Mesendoderm (in vitro differentiated cells): Measurements from ENCODE around the gene PRKN.

Experiments used
- DNase-seq: peaks from one replicate; pipeline ENCODE4 v3.0.0; 2013
- H2AK5ac ChIP-seq: 2 replicates; pipeline ENCODE4 v1.6.1; 2013; ENCODE audit warnings: low read length, inconsistent platforms
- H2BK120ac ChIP-seq: 2 replicates; pipeline ENCODE4 v1.6.1; 2013; ENCODE audit warnings: low read depth, mild to moderate bottlenecking, low read length, moderate library complexity, mixed read lengths
- H2BK15ac ChIP-seq: replicated peaks from 2 replicates; pipeline ENCODE4 v1.6.1; 2013; ENCODE audit warnings: low read depth, mild to moderate bottlenecking, moderate library complexity
- H2BK5ac ChIP-seq: 2 replicates; pipeline ENCODE4 v1.6.1; 2013; ENCODE audit warnings: low read length, inconsistent platforms
- H3K18ac ChIP-seq: 2 replicates; pipeline ENCODE4 v1.6.1; 2013; ENCODE audit warnings: mild to moderate bottlenecking, low read length, mixed read lengths
- H3K23ac ChIP-seq: one replicate; pipeline ENCODE4 v1.6.1; 2013; ENCODE audit warnings: low read length
- H3K27ac ChIP-seq: 2 replicates; pipeline ENCODE4 v1.5.1; 2013; ENCODE audit warnings: low read depth, mild to moderate bottlenecking, inconsistent platforms, low read length, moderate library complexity
- H3K27me3 ChIP-seq: 2 replicates; pipeline ENCODE4 v1.6.1; 2013; ENCODE audit warnings: low read length, control low read depth, mild to moderate bottlenecking, inconsistent platforms; ENCODE audit not compliant: insufficient read depth, poor library complexity
- H3K36me3 ChIP-seq: 2 replicates; pipeline ENCODE4 v1.6.1; 2013; ENCODE audit warnings: low read length, inconsistent platforms; ENCODE audit not compliant: control insufficient read depth, insufficient read depth
- H3K4ac ChIP-seq: one replicate; pipeline ENCODE4 v1.6.1; 2013; ENCODE audit warnings: low read depth, mild to moderate bottlenecking, low read length, moderate library complexity
- H3K4me1 ChIP-seq: 2 replicates; pipeline ENCODE4 v1.6.1; 2013; ENCODE audit warnings: low read depth, low read length, inconsistent platforms; ENCODE audit not compliant: control insufficient read depth
- H3K4me2 ChIP-seq: 2 replicates; pipeline ENCODE4 v1.6.1; 2013; ENCODE audit warnings: low read length
- H3K4me3 ChIP-seq: 2 replicates; pipeline ENCODE4 v1.5.1; 2013; ENCODE audit warnings: mild to moderate bottlenecking, low read length
- H3K56ac ChIP-seq: one replicate; pipeline ENCODE4 v1.6.1; 2013; ENCODE audit warnings: low read length
- H3K79me1 ChIP-seq: 2 replicates; pipeline ENCODE4 v1.6.1; 2013; ENCODE audit warnings: low read length, inconsistent platforms
- H3K79me2 ChIP-seq: 2 replicates; pipeline ENCODE4 v1.6.1; 2013; ENCODE audit warnings: mild to moderate bottlenecking, low read length; ENCODE audit not compliant: control insufficient read depth, insufficient read depth
- H3K9ac ChIP-seq: 2 replicates; pipeline ENCODE4 v1.6.1; 2013; ENCODE audit warnings: low read length, inconsistent platforms
- H4K5ac ChIP-seq: one replicate; pipeline ENCODE4 v1.6.1; 2013; ENCODE audit warnings: low read length
- H4K8ac ChIP-seq: one replicate; pipeline ENCODE4 v1.6.1; 2013; ENCODE audit warnings: low read depth, mild to moderate bottlenecking, control low read depth, low read length, moderate library complexity
- WGBS: extraction: QIAGEN DNeasy Blood & Tissue Kit; methylation state at CpG from one replicate; pipeline ENCODE4 v1.1.7; 2013; ENCODE audit warnings: low lambda C conversion rate, missing lambda C conversion rate; ENCODE audit not compliant: insufficient coverage; ENCODE audit errors: extremely low coverage; 5-methylcytosine and 5-hydroxymethylcytosine counted together

Gene PRKN

GRCh38 chr6:161434350-161434749 lies 1293.2 kb downstream of the PRKN start:
- H3K79me2 ChIP-seq = no peaks in the 10 kb centered on the region
- no peak overlapping the region for H2BK15ac ChIP-seq
- H4K8ac ChIP-seq = no peak overlapping the region
- no peak overlapping the region for H2BK120ac ChIP-seq
- H2AK5ac ChIP-seq = no peak overlapping the region
- H3K27ac ChIP-seq = no peak overlapping the region
- H3K79me1 ChIP-seq = no peaks in the 10 kb centered on the region
- no peak overlapping the region for H3K56ac ChIP-seq
- WGBS = no CpG with 5 or more reads among the region's 9 CpGs
- H3K36me3 ChIP-seq = no peaks in the 10 kb centered on the region
- DNase-seq = no peak
- H3K27me3 ChIP-seq = no peaks in the 10 kb centered on the region
- no peak overlapping the region for H3K18ac ChIP-seq
- H3K4me3 ChIP-seq = no peak overlapping the region
- H3K4ac ChIP-seq = no peak overlapping the region
- H2BK5ac ChIP-seq = no peak overlapping the region
- no peak overlapping the region for H4K5ac ChIP-seq
- no peak overlapping the region for H3K4me2 ChIP-seq
- no peak overlapping the region for H3K23ac ChIP-seq
- H3K4me1 ChIP-seq = no peaks in the 10 kb centered on the region
- no peak overlapping the region for H3K9ac ChIP-seq

- H3K36me3 ChIP-seq = no peaks in the 10 kb centered on the region
- no peaks in the 10 kb centered on the region for H3K79me2 ChIP-seq
- H3K79me1 ChIP-seq = no peaks in the 10 kb centered on the region
- H3K4me3 ChIP-seq = no peak overlapping the region
- no CpG with 5 or more reads among the region's 3 CpGs for WGBS
- no peaks in the 10 kb centered on the region for H3K27me3 ChIP-seq
- no peak overlapping the region for H4K8ac ChIP-seq
- DNase-seq = no peak
- H4K5ac ChIP-seq = no peak overlapping the region
- H3K18ac ChIP-seq = no peak overlapping the region
- no peak overlapping the region for H2AK5ac ChIP-seq
- H3K23ac ChIP-seq = no peak overlapping the region
- no peak overlapping the region for H2BK5ac ChIP-seq
- H3K27ac ChIP-seq = no peak overlapping the region
- no peak overlapping the region for H3K4ac ChIP-seq
- no peaks in the 10 kb centered on the region for H3K4me1 ChIP-seq
- H3K56ac ChIP-seq = no peak overlapping the region
- H3K9ac ChIP-seq = no peak overlapping the region
- H2BK15ac ChIP-seq = no peak overlapping the region
- H3K4me2 ChIP-seq = no peak overlapping the region
- H2BK120ac ChIP-seq = no peak overlapping the region
These were observed 1295.0 kb downstream of the PRKN start for GRCh38 chr6:161432546-161432945.

- no peaks in the 10 kb centered on the region for H3K79me2 ChIP-seq
- no peak overlapping the region for H3K56ac ChIP-seq
- H3K79me1 ChIP-seq = no peaks in the 10 kb centered on the region
- H3K36me3 ChIP-seq = no peaks in the 10 kb centered on the region
- H4K5ac ChIP-seq = no peak overlapping the region
- H2BK5ac ChIP-seq = no peak overlapping the region
- no peak overlapping the region for H2BK120ac ChIP-seq
- WGBS = no CpG with 5 or more reads among the region's 3 CpGs
- H3K4me1 ChIP-seq = no peaks in the 10 kb centered on the region
- no peak overlapping the region for H4K8ac ChIP-seq
- H3K27ac ChIP-seq = no peak overlapping the region
- no peaks in the 10 kb centered on the region for H3K27me3 ChIP-seq
- H2AK5ac ChIP-seq = no peak overlapping the region
- no peak overlapping the region for H3K4me2 ChIP-seq
- H3K4ac ChIP-seq = no peak overlapping the region
- no peak for DNase-seq
- no peak overlapping the region for H3K18ac ChIP-seq
- no peak overlapping the region for H2BK15ac ChIP-seq
- H3K4me3 ChIP-seq = no peak overlapping the region
- no peak overlapping the region for H3K9ac ChIP-seq
- no peak overlapping the region for H3K23ac ChIP-seq
These were observed 1297.6 kb downstream of the PRKN start for GRCh38 chr6:161429921-161430490.

- Histone ChIP-seq H2BK120ac (no peak overlapping the region), H4K8ac (no peak overlapping the region), H3K4ac (no peak overlapping the region), H3K18ac (no peak overlapping the region), H2BK5ac (no peak overlapping the region), H3K4me3 (no peak overlapping the region), H3K79me2 (no peaks in the 10 kb centered on the region), H3K36me3 (no peaks in the 10 kb centered on the region), H3K56ac (no peak overlapping the region), H2BK15ac (no peak overlapping the region), H3K27me3 (no peaks in the 10 kb centered on the region), H3K4me1 (no peaks in the 10 kb centered on the region), H3K23ac (no peak overlapping the region), H3K9ac (no peak overlapping the region), H3K4me2 (no peak overlapping the region), H2AK5ac (no peak overlapping the region), H4K5ac (no peak overlapping the region), H3K79me1 (no peaks in the 10 kb centered on the region), H3K27ac (no peak overlapping the region)
- no peak for DNase-seq
These were observed 1303.1 kb downstream of the PRKN start for GRCh38 chr6:161424421-161424820.

- no peaks in the 10 kb centered on the region for H3K4me1 ChIP-seq
- no peaks in the 10 kb centered on the region for H3K79me2 ChIP-seq
- no peak overlapping the region for H3K56ac ChIP-seq
- no peak for DNase-seq
- H3K79me1 ChIP-seq = no peaks in the 10 kb centered on the region
- no peak overlapping the region for H2BK15ac ChIP-seq
- H3K27me3 ChIP-seq = no peaks in the 10 kb centered on the region
- H3K27ac ChIP-seq = no peak overlapping the region
- no peaks in the 10 kb centered on the region for H3K36me3 ChIP-seq
- H4K5ac ChIP-seq = no peak overlapping the region
- no peak overlapping the region for H2BK120ac ChIP-seq
- H3K23ac ChIP-seq = no peak overlapping the region
- H3K4me3 ChIP-seq = no peak overlapping the region
- H3K9ac ChIP-seq = no peak overlapping the region
- H4K8ac ChIP-seq = no peak overlapping the region
- H3K18ac ChIP-seq = no peak overlapping the region
- no peak overlapping the region for H2AK5ac ChIP-seq
- H2BK5ac ChIP-seq = no peak overlapping the region
- no CpG with 5 or more reads among the region's 16 CpGs for WGBS
- no peak overlapping the region for H3K4ac ChIP-seq
- H3K4me2 ChIP-seq = no peak overlapping the region
These were observed 1304.6 kb downstream of the PRKN start for GRCh38 chr6:161422710-161423680.
